Amniotic epithelial cell (primary cell): ENCODE results near the gene RSBN1.
"Not testable (repeated sequence)": the region's sequence is repeated elsewhere in the genome, so short reads cannot be mapped to it uniquely, and the experiment has no call there.

ENCODE experiments used
- DNase-seq: peaks from one replicate; pipeline ENCODE4 v3.0.0-alpha.2; 2010; ENCODE audit warnings: low read depth

Gene RSBN1

GRCh38 chr1:113811888-113812660, at the start of gene RSBN1:
TSS of gene RSBN1 (minus strand) at chr1:113812476. CDS start at chr1:113812412, 64 bp downstream.
- DNase-seq, result peak; percentile 99

GRCh38 chr1:113861641-113862040, 49.4 kb upstream of the RSBN1 start:
- no peak for DNase-seq

GRCh38 chr1:113860891-113861290, 48.6 kb upstream of the RSBN1 start:
- peak; percentile 88 for DNase-seq

- no peak for DNase-seq
Observed at GRCh38 chr1:113859478-113860175, 47.4 kb upstream of the RSBN1 start.

GRCh38 chr1:113858982-113859381, 46.7 kb upstream of the RSBN1 start:
- no peak for DNase-seq

- DNase-seq, result no peak
Observed at GRCh38 chr1:113858418-113858817, 46.1 kb upstream of the RSBN1 start.

- DNase-seq, result no peak
Observed at GRCh38 chr1:113857776-113858175, 45.5 kb upstream of the RSBN1 start.

GRCh38 chr1:113856401-113856790, 44.1 kb upstream of the RSBN1 start:
- DNase-seq, result no peak

GRCh38 chr1:113855630-113856400, 43.5 kb upstream of the RSBN1 start:
- peak; percentile 47 for DNase-seq

- DNase-seq, result no peak
Observed at GRCh38 chr1:113854234-113854633, 42.0 kb upstream of the RSBN1 start.

- not testable (repeated sequence) for DNase-seq
Observed at GRCh38 chr1:113852694-113853093, 40.4 kb upstream of the RSBN1 start.

- DNase-seq, result no peak
Observed at GRCh38 chr1:113850127-113850796, 38.0 kb upstream of the RSBN1 start.

GRCh38 chr1:113849072-113849471, 36.8 kb upstream of the RSBN1 start:
- peak; percentile 91 for DNase-seq

GRCh38 chr1:113846391-113847035, 34.2 kb upstream of the RSBN1 start:
- no peak for DNase-seq

- no peak for DNase-seq
Observed at GRCh38 chr1:113836534-113836933, 24.3 kb upstream of the RSBN1 start.

- DNase-seq, result peak; percentile 53
Observed at GRCh38 chr1:113835686-113836290, 23.5 kb upstream of the RSBN1 start.

- no peak for DNase-seq
Observed at GRCh38 chr1:113834716-113835115, 22.4 kb upstream of the RSBN1 start.

GRCh38 chr1:113830039-113830438, 17.8 kb upstream of the RSBN1 start:
- peak; percentile 8 for DNase-seq

GRCh38 chr1:113821916-113822315, 9.6 kb upstream of the RSBN1 start:
- DNase-seq, result no peak

- DNase-seq, result no peak
Observed at GRCh38 chr1:113818578-113818977, 6.3 kb upstream of the RSBN1 start.

- no peak for DNase-seq
Observed at GRCh38 chr1:113813218-113813617, 942 bp upstream of the RSBN1 start.
